Stimulated activated CD4-positive, alpha-beta T cell treated with anti-CD3 and anti-CD28 coated beads, Interleukin-2, amount 100 ng/mL, for 48 hours (primary cell): Measurements from ENCODE around the gene SNAPC4.
A peak's percentile ranks its signal among the peaks of the same experiment; 100 is the strongest.
"Not testable (repeated sequence)": the region's sequence is repeated elsewhere in the genome, so short reads cannot be mapped to it uniquely, and the experiment has no call there.

Source experiments
- DNase-seq, 2 donors: peaks; one replicate each; pipeline ENCODE4 v3.0.0-alpha.2; 2020

The SNAPC4 gene

GRCh38 chr9:136410500-136411287, 10.7 kb upstream of the SNAPC4 start, which contains the start of the genes ENTR1 and PMPCA:
TSS of gene ENTR1 (minus strand) at chr9:136410614. CDS start at chr9:136410397, 217 bp downstream.
TSS of gene PMPCA (plus strand) at chr9:136410658. CDS start at chr9:136410669, 11 bp downstream.
- peak; percentile 98 to 99 for DNase-seq

- DNase-seq: peak in 1 of 2 donors; percentile 33
Measured at GRCh38 chr9:136409557-136410455, 9.8 kb upstream of the SNAPC4 start.

GRCh38 chr9:136407911-136408310, 7.9 kb upstream of the SNAPC4 start:
- DNase-seq: no peak

- not testable (repeated sequence) for DNase-seq
Measured at GRCh38 chr9:136407061-136407460, 7.1 kb upstream of the SNAPC4 start.

GRCh38 chr9:136405904-136406303, 5.9 kb upstream of the SNAPC4 start:
- DNase-seq: not testable (repeated sequence)

GRCh38 chr9:136405481-136405880, 5.5 kb upstream of the SNAPC4 start:
- DNase-seq: no peak

GRCh38 chr9:136404801-136405136, 4.8 kb upstream of the SNAPC4 start:
- no peak for DNase-seq

- DNase-seq: peak in 1 of 2 donors; percentile 25
Measured at GRCh38 chr9:136403915-136404800, 4.2 kb upstream of the SNAPC4 start.

GRCh38 chr9:136403538-136403914, 3.6 kb upstream of the SNAPC4 start:
- peak; percentile 53 to 55 for DNase-seq

- no peak for DNase-seq
Measured at GRCh38 chr9:136402067-136402466, 2.1 kb upstream of the SNAPC4 start.

- no peak for DNase-seq
Measured at GRCh38 chr9:136401173-136401922, 1.4 kb upstream of the SNAPC4 start.

GRCh38 chr9:136399176-136400037, 563 bp downstream of the SNAPC4 start:
- peak in 1 of 2 donors; percentile 28 for DNase-seq

GRCh38 chr9:136398286-136398685, 1.7 kb downstream of the SNAPC4 start:
- DNase-seq: no peak

GRCh38 chr9:136397643-136398042, 2.3 kb downstream of the SNAPC4 start:
- no peak for DNase-seq

- DNase-seq: no peak
Measured at GRCh38 chr9:136396219-136396515, 3.8 kb downstream of the SNAPC4 start.

- DNase-seq: no peak
Measured at GRCh38 chr9:136395345-136396218, 4.4 kb downstream of the SNAPC4 start.

GRCh38 chr9:136395020-136395340, 5.0 kb downstream of the SNAPC4 start:
- no peak for DNase-seq

GRCh38 chr9:136394312-136395019, 5.5 kb downstream of the SNAPC4 start:
- DNase-seq: no peak

GRCh38 chr9:136393531-136393930, 6.4 kb downstream of the SNAPC4 start:
- no peak for DNase-seq
